PC-9 (cell line): ENCODE results near the gene EPHB4.
"Not testable (repeated sequence)": the region's sequence is repeated elsewhere in the genome, so short reads cannot be mapped to it uniquely, and the experiment has no call there.

ENCODE experiments used
- EZH2 ChIP-seq: fragments of 200-600 bp; sonication (generic); IDR thresholded peaks from 2 replicates; pipeline ENCODE4 v1.8.0; 2017; ENCODE audit warnings: antibody characterized with exemption, low read depth
- TF ChIP-seq, protein P1 (sequence below): fragments of 200-600 bp; sonication (generic); conservative IDR thresholded peaks from 2 replicates; pipeline ENCODE4 v1.6.1; 2017; ENCODE audit warnings: mixed run types, antibody characterized with exemption, mild to moderate bottlenecking, moderate library complexity

DNA sequence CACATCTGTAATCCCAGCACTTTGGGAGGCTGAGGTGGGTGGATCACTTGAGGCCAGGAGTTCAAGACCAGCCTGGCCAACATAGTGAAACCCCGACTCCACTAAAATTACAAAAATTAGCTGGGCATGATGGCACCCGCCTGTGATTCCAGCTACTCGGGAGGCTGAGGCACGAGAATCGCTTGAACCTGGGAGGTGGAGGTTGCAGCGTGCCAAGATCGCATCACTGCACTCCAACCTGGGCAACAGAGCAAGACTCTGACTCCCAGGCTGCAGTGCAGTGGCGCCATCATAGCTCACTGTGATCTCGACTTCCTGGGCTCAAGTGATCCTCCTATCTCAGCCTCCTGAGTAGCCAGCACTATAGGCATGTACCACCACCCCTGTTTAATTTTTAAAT is 27.6 kb upstream of the EPHB4 start:
- TF ChIP-seq, protein P1, sequence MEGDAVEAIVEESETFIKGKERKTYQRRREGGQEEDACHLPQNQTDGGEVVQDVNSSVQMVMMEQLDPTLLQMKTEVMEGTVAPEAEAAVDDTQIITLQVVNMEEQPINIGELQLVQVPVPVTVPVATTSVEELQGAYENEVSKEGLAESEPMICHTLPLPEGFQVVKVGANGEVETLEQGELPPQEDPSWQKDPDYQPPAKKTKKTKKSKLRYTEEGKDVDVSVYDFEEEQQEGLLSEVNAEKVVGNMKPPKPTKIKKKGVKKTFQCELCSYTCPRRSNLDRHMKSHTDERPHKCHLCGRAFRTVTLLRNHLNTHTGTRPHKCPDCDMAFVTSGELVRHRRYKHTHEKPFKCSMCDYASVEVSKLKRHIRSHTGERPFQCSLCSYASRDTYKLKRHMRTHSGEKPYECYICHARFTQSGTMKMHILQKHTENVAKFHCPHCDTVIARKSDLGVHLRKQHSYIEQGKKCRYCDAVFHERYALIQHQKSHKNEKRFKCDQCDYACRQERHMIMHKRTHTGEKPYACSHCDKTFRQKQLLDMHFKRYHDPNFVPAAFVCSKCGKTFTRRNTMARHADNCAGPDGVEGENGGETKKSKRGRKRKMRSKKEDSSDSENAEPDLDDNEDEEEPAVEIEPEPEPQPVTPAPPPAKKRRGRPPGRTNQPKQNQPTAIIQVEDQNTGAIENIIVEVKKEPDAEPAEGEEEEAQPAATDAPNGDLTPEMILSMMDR: not testable (repeated sequence)
- not testable (repeated sequence) for TF ChIP-seq EZH2
